ENCODE results near the gene CCNK.

DNA sequence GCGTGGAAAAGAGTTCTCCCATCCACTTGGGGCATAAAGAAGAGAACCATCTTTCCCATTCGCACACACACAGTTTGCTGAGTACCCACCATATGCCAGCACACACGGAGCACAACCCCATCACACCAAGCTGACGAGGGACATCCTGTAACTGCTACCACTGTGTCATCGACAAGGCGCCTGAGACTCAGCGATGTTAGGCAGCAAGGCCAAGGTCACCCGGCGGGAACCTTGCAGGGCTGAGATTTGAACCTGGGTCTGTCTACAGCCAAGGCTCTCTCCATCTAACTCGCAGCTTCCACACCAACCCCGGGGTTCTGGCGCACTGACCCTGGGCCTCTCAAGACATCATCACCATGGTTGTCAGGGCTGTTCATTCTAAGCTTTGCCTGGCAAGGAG lies 62.8 kb downstream of the CCNK start:
- TF ChIP-seq, protein P1, sequence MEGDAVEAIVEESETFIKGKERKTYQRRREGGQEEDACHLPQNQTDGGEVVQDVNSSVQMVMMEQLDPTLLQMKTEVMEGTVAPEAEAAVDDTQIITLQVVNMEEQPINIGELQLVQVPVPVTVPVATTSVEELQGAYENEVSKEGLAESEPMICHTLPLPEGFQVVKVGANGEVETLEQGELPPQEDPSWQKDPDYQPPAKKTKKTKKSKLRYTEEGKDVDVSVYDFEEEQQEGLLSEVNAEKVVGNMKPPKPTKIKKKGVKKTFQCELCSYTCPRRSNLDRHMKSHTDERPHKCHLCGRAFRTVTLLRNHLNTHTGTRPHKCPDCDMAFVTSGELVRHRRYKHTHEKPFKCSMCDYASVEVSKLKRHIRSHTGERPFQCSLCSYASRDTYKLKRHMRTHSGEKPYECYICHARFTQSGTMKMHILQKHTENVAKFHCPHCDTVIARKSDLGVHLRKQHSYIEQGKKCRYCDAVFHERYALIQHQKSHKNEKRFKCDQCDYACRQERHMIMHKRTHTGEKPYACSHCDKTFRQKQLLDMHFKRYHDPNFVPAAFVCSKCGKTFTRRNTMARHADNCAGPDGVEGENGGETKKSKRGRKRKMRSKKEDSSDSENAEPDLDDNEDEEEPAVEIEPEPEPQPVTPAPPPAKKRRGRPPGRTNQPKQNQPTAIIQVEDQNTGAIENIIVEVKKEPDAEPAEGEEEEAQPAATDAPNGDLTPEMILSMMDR (IDR thresholded peaks at IDR 0.05; ENCODE audit: borderline replicate concordance, extremely low read depth, low read length, poor library complexity, severe bottlenecking), result no peak
- TF ChIP-seq EZH2 (IDR thresholded peaks at IDR 0.05; ENCODE audit: borderline replicate concordance, low read depth, low read length, severe bottlenecking), result no peak
